ENCODE measurements around the gene BAZ2B. TPM values are rescaled to one million over a fixed set of nuclear protein-coding genes. Genes with fewer than 3 reads are reported as not detected.

Gene BAZ2B
- polyA plus RNA-seq, 3 donors = 69.4 to 90.0 (median 81.8) TPM

GRCh38 chr2:159501743-159502142 lies 114.6 kb downstream of the BAZ2B start:
- DNase-seq (ENCODE audit: extremely low read depth in 1 of 11, low read depth in 9 of 11, low spot score in 4 of 11) = no peak

DNA sequence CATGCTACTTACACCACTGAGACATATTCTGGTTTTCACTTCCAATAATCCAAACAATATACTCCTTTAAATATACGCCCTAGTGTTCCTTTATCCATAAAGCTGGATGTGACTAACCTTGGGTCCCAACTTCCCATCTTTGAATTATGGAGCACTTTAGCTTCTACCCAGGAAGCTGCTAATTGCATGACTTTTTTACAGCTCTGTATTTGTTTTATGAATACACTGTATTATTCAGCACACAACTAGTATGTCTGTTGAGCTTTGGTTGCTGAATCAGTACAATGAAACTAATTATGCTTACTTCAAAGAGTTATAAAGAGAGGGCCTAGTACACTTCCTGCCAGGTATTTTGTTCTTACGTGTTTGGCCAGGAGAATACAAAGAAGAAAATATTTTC lies 118.5 kb downstream of the BAZ2B start:
- DNase-seq (ENCODE audit: extremely low read depth in 1 of 11, low read depth in 9 of 11, low spot score in 4 of 11) = no peak

- peak in 3 of 11 donors; percentile 8 to 25 (median 12) for DNase-seq (ENCODE audit: extremely low read depth in 1 of 11, low read depth in 9 of 11, low spot score in 4 of 11)
Observed at GRCh38 chr2:159497256-159497655, 119.1 kb downstream of the BAZ2B start.

GRCh38 chr2:159489476-159489875 lies 126.9 kb downstream of the BAZ2B start:
- no peak for DNase-seq (ENCODE audit: extremely low read depth in 1 of 11, low read depth in 9 of 11, low spot score in 4 of 11)

DNA sequence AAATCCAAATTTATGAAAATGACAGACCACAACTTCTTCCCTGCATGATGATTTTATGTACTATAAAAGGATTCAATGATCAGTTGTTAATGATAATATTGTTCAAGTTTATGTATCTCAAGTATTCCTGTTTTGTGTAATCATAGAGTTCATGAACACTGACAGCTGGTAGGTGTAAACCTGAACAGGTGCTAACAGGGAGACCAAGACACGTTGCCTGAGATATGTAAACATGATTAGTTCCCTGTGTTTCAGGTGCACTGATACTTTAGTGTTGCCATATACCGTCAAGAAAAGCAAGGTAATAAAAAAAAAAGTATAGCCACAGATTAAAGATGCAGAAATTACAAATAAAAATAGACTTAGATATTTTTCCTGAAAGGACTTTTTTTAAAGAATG lies 131.8 kb downstream of the BAZ2B start:
- no peak for DNase-seq (ENCODE audit: extremely low read depth in 1 of 11, low read depth in 9 of 11, low spot score in 4 of 11)

- no peak for DNase-seq (ENCODE audit: extremely low read depth in 1 of 11, low read depth in 9 of 11, low spot score in 4 of 11)
Observed at GRCh38 chr2:159476329-159476728, 140.0 kb downstream of the BAZ2B start.

DNA sequence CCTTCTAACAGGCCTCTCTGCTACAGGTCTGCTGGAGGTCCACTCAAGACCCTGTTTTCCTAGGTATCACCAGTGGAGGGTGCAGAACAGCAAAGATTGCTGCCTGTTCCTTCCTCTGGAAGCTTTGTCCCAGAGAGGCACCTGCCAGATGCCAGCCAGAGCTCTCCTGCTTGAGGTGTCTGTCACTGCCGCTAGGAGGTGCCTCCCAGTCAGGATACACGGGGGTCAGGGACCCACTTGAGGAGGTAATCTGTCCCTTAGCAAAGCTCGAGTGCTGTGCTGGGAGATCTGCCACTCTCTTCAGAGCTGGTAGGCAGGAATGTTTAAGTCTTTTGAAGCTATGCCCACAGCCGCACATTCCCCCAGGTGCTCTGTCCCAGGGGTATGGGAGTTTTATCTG lies 140.6 kb downstream of the BAZ2B start:
- DNase-seq (ENCODE audit: extremely low read depth in 1 of 11, low read depth in 9 of 11, low spot score in 4 of 11) = no peak

- no peak for DNase-seq (ENCODE audit: extremely low read depth in 1 of 11, low read depth in 9 of 11, low spot score in 4 of 11)
Observed at GRCh38 chr2:159471340-159471739, 145.0 kb downstream of the BAZ2B start.

- DNase-seq (ENCODE audit: extremely low read depth in 1 of 11, low read depth in 9 of 11, low spot score in 4 of 11) = no peak
Observed at GRCh38 chr2:159468257-159468656, 148.1 kb downstream of the BAZ2B start.

DNA sequence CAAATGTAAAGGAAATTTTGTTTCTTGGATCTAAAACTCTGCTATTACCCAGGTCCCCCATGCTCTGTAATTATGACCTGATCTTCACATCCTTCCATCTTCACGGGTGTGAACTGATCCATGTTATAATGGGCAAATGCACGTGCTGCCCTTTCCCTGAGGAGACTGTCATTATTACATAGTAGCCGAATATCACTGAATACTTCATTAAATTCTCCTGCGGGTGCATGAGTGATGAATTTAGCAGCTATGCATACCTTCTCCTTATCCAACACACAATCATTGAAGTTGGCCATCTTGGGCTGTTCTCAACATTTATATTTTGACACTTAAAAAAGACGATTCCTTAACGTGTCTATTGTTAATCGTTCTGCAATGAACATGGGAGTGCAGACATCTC lies 153.4 kb downstream of the BAZ2B start:
- DNase-seq (ENCODE audit: extremely low read depth in 1 of 11, low read depth in 9 of 11, low spot score in 4 of 11) = no peak

DNA sequence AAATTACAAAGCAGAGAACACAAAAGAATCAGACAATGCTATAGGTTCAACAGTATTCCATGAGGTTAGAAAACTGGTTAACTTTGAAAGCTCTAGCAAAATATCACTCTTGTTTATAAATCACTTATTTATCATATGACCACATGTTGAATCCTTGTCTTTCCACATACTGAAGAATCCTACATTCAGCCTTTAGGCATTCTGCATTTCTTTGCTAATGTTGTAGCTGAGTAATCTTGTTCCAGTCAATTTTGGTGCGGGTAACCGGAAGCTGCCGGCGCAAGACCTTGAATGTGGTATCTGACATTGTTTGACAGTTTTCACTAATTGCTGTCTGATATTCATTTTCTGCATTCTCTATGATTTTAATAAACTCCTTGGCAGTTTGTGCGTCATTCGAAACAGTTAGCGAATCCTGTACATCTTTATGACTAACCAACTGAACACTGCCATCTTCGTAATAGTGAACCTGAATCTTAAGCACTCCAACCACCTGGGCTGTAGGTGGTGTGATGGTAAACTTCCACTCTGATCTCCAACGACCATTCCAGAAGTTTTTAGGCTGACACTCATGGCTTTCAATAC lies 154.1 kb downstream of the BAZ2B start:
- no peak for DNase-seq (ENCODE audit: extremely low read depth in 1 of 11, low read depth in 9 of 11, low spot score in 4 of 11)

DNA sequence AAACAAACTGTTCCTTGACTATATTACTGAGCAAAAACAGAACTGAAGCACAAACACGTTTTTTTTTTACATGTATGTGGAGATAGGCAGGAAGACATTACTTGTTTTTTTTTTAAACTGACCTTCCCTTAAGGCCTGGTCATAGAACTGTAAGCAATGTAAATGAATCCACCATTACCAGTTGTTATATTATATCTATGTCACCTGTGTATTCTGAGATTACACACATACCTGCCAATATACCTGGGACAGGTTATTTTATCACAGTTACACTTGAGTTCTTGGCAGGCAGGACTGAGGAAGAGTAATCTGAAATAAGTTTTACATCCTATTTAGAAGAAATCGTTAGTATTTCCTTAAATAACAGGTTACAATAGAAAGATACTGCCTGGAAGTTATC lies 155.3 kb downstream of the BAZ2B start:
- DNase-seq (ENCODE audit: extremely low read depth in 1 of 11, low read depth in 9 of 11, low spot score in 4 of 11) = no peak

GRCh38 chr2:159460227-159460626 lies 156.1 kb downstream of the BAZ2B start:
- DNase-seq (ENCODE audit: extremely low read depth in 1 of 11, low read depth in 9 of 11, low spot score in 4 of 11) = no peak

- DNase-seq (ENCODE audit: extremely low read depth in 1 of 11, low read depth in 9 of 11, low spot score in 4 of 11) = no peak
Observed at GRCh38 chr2:159459279-159459678, 157.1 kb downstream of the BAZ2B start.

GRCh38 chr2:159457589-159457988 lies 158.8 kb downstream of the BAZ2B start:
- DNase-seq (ENCODE audit: extremely low read depth in 1 of 11, low read depth in 9 of 11, low spot score in 4 of 11) = no peak

GRCh38 chr2:159456500-159457426 lies 159.6 kb downstream of the BAZ2B start:
- no peak for DNase-seq (ENCODE audit: extremely low read depth in 1 of 11, low read depth in 9 of 11, low spot score in 4 of 11)

DNA sequence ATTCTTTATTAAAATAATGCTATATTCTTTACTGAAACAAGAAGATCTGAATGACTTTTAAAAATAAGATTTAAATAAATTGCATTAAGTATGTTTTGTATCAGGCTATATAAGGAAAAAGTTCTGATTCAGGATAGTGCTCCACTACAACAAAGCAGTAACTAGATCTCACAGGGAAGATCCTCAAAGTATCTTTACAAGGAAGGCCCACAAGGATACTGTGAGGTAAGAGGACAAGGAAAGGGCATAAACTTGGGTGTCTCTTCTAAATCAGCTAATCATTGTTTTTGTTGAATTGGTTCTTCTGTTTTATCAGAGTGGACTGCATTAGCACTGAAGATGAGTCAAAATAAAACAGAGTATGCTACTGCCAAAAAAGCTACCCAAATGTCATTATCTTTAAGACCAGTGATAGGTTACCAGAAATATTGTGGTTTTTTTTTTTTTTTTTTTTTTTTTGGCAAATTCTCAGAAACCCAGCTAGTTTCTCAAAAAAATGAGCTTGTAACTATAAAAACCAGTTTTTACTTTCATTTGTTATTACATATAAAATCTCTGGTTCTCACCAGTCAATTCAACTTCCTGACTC lies 160.9 kb downstream of the BAZ2B start:
- no peak for DNase-seq (ENCODE audit: extremely low read depth in 1 of 11, low read depth in 9 of 11, low spot score in 4 of 11)

DNA sequence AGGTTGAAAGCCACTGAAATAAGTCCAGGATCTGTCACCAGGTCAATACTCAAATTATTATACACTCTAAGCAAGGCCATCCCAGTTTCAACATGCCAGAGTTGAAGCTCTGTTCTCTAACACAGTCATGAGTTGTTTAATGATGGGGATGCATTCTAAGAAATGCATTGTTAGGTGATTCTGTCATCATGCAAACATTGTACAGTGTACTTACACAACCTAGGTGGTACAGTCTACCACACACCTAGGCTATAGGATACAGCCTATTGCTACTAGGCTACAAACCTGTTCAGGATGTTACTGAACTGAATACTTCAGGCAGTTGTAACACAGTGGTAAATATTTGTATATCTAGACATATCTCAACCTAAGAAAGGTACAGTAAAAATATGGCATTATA lies 162.2 kb downstream of the BAZ2B start:
- no peak for DNase-seq (ENCODE audit: extremely low read depth in 1 of 11, low read depth in 9 of 11, low spot score in 4 of 11)

DNA sequence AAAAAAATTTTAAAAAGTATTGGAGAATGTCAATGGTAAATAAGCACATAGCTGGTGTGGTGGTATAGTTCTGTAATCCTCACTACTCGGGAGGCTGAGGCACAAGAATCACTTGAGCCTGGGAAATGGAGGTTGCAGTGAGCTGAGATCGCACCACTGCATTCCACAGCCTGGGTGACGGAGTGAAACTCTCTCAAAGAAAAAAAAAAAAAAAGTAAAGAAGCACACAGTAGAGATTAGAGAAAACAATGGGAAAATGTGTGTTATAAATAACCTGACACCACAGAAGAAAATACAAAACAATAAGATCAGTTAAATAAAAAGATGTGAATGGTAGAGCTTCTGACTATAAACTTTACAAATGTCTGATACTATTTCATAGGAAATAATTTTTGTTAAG lies 166.2 kb downstream of the BAZ2B start:
- no peak for DNase-seq (ENCODE audit: extremely low read depth in 1 of 11, low read depth in 9 of 11, low spot score in 4 of 11)

- no peak for DNase-seq (ENCODE audit: extremely low read depth in 1 of 11, low read depth in 9 of 11, low spot score in 4 of 11)
Observed at GRCh38 chr2:159449504-159450124, 166.7 kb downstream of the BAZ2B start.

Measured in renal cortex interstitium (tissue), 11 donors.